IMR-90 (cell line): ENCODE results near the gene RYR2. TPM values are rescaled to one million over a fixed set of nuclear protein-coding genes. Genes with fewer than 3 reads are reported as not detected.

Source experiments
- ATAC-seq: fragments of 200-7000 bp; cut with Tn5 transposase; 2 replicates; pipeline ENCODE4 v1.9.1; 2020; ENCODE audit warnings: low read depth, mild to moderate bottlenecking, moderate library complexity
- BruUV-seq: library from RNA; stranded (reverse); fragments of 400-500 nt; replicated peaks from 2 replicates; lab custom pipeline; 2021; lab: Mats Ljungman, UMichigan
- CTCF ChIA-PET: fragments of 300-600 bp; formaldehyde crosslinking; extraction: SDS; loops from one replicate; lab custom pipeline; 2021; ENCODE audit warnings: antibody characterized with exemption; lab: Yijun Ruan, JAX
- POLR2A ChIA-PET: fragments of 300-600 bp; sonication (Branson Sonifier 250); formaldehyde crosslinking; loops from one replicate; lab custom pipeline; 2022; ENCODE audit warnings: antibody characterized with exemption; ENCODE audit not compliant: unreplicated experiment; lab: Charles Lee
- DNase-seq: peaks from one replicate; pipeline ENCODE4 v3.0.0; 2013
- H2AFZ ChIP-seq: replicated peaks from 2 replicates; pipeline ENCODE3; 2013; ENCODE audit warnings: low read length, mild to moderate bottlenecking; ENCODE audit not compliant: poor library complexity
- H2AK5ac ChIP-seq: 2 replicates; pipeline ENCODE4 v1.6.1; 2013; ENCODE audit warnings: low read depth, low read length, inconsistent platforms
- H2AK9ac ChIP-seq: replicated peaks from 2 replicates; pipeline ENCODE3; 2013; ENCODE audit warnings: mild to moderate bottlenecking, low read depth, low read length, moderate library complexity; ENCODE audit not compliant: poor library complexity
- H2BK120ac ChIP-seq: 2 replicates; pipeline ENCODE4 v1.6.1; 2013; ENCODE audit warnings: low read depth, low read length, inconsistent platforms
- H2BK15ac ChIP-seq: 3 replicates; pipeline ENCODE4 v1.6.1; 2013; ENCODE audit warnings: low read depth, low read length, inconsistent platforms
- H2BK20ac ChIP-seq: 2 replicates; pipeline ENCODE4 v1.6.1; 2013; ENCODE audit warnings: low read depth, mild to moderate bottlenecking, inconsistent platforms, low read length, moderate library complexity
- H2BK5ac ChIP-seq: 2 replicates; pipeline ENCODE4 v1.6.1; 2013; ENCODE audit warnings: mild to moderate bottlenecking, low read depth, low read length, inconsistent platforms; ENCODE audit not compliant: poor library complexity, severe bottlenecking
- H3K14ac ChIP-seq: replicated peaks from 2 replicates; pipeline ENCODE4 v1.6.1; 2013; ENCODE audit warnings: low read depth, low read length, inconsistent platforms
- H3K18ac ChIP-seq: 2 replicates; pipeline ENCODE4 v1.6.1; 2013; ENCODE audit warnings: low read depth, low read length, control low read depth
- H3K23ac ChIP-seq: 2 replicates; pipeline ENCODE4 v1.6.1; 2013; ENCODE audit warnings: low read depth, low read length, inconsistent platforms
- H3K27ac ChIP-seq: 2 replicates; pipeline ENCODE4 v1.5.1; 2013; ENCODE audit warnings: mild to moderate bottlenecking, control low read depth, low read length; ENCODE audit not compliant: insufficient read depth
- H3K27me3 ChIP-seq: 2 replicates; pipeline ENCODE4 v1.6.1; 2013; ENCODE audit warnings: low read length; ENCODE audit not compliant: control insufficient read depth, insufficient read depth
- H3K36me3 ChIP-seq: 2 replicates; pipeline ENCODE4 v1.6.1; 2013; ENCODE audit warnings: low read length, mixed read lengths; ENCODE audit not compliant: control insufficient read depth, insufficient read depth
- H3K4ac ChIP-seq: 2 replicates; pipeline ENCODE4 v1.6.1; 2013; ENCODE audit warnings: low read depth, low read length, inconsistent platforms
- H3K4me1 ChIP-seq: 2 replicates; pipeline ENCODE4 v1.6.1; 2013; ENCODE audit warnings: low read length, mixed read lengths; ENCODE audit not compliant: control insufficient read depth, insufficient read depth
- H3K4me2 ChIP-seq: 2 replicates; pipeline ENCODE4 v1.6.1; 2013; ENCODE audit warnings: low read depth, mild to moderate bottlenecking, control low read depth, low read length, moderate library complexity
- H3K4me3 ChIP-seq: 2 replicates; pipeline ENCODE4 v1.5.1; 2013; ENCODE audit warnings: low read depth, mild to moderate bottlenecking, control low read depth, low read length, moderate library complexity; ENCODE audit not compliant: insufficient read depth
- H3K56ac ChIP-seq: 2 replicates; pipeline ENCODE4 v1.6.1; 2013; ENCODE audit warnings: low read length, inconsistent platforms; ENCODE audit not compliant: insufficient read depth; ENCODE audit errors: extremely low read depth
- H3K79me1 ChIP-seq, 2 experiments: 2 replicates each; pipeline ENCODE4 v1.6.1; 2013; ENCODE audit warnings: low read length in 2 of 2, inconsistent platforms in 1 of 2, low read depth in 1 of 2
- H3K9ac ChIP-seq: 2 replicates; pipeline ENCODE4 v1.6.1; 2013; ENCODE audit warnings: low read depth, low read length, control low read depth
- H3K9me1 ChIP-seq: 2 replicates; pipeline ENCODE4 v1.6.1; 2013; ENCODE audit warnings: low read length, inconsistent platforms; ENCODE audit not compliant: insufficient read depth
- H3K9me3 ChIP-seq: 2 replicates; pipeline ENCODE4 v1.6.1; 2013; ENCODE audit warnings: low read length; ENCODE audit not compliant: control insufficient read depth, insufficient read depth
- H4K20me1 ChIP-seq: 2 replicates; pipeline ENCODE4 v1.6.1; 2013; ENCODE audit warnings: low read length, inconsistent platforms; ENCODE audit not compliant: insufficient read depth
- H4K5ac ChIP-seq: 2 replicates; pipeline ENCODE4 v1.6.1; 2013; ENCODE audit warnings: mild to moderate bottlenecking, low read depth, low read length, control low read depth
- H4K8ac ChIP-seq, 2 experiments: 2 replicates each; pipeline ENCODE4 v1.6.1; 2013; ENCODE audit warnings: low read depth in 2 of 2, low read length in 2 of 2, control low read depth in 1 of 2, inconsistent platforms in 1 of 2
- H4K91ac ChIP-seq: 2 replicates; pipeline ENCODE4 v1.6.1; 2013; ENCODE audit warnings: low read depth, low read length, inconsistent platforms; ENCODE audit not compliant: insufficient read depth
- BHLHE40 ChIP-seq: fragments of 150-350 bp; IDR thresholded peaks from 2 replicates; pipeline ENCODE4 v1.6.1; 2016; ENCODE audit warnings: mild to moderate bottlenecking, low read depth, low read length
- CEBPB ChIP-seq: IDR thresholded peaks from 2 replicates; pipeline ENCODE4 v1.6.1; 2012; ENCODE audit warnings: low read depth, low read length, improper control_type of control experiment
- CHD1 ChIP-seq: IDR thresholded peaks from 2 replicates; pipeline ENCODE4 v1.6.1; 2012; ENCODE audit warnings: low read depth, low read length, improper control_type of control experiment
- CTCF ChIP-seq: conservative IDR thresholded peaks from 2 replicates; pipeline ENCODE4 v1.5.1; 2012; ENCODE audit warnings: mild to moderate bottlenecking, low read depth, low read length, improper control_type of control experiment
- ELK1 ChIP-seq: fragments of 150-350 bp; IDR thresholded peaks from 2 replicates; pipeline ENCODE4 v1.6.1; 2016; ENCODE audit warnings: low read depth, mild to moderate bottlenecking, low read length, moderate library complexity, borderline replicate concordance
- FOS ChIP-seq: fragments of 150-350 bp; IDR thresholded peaks from 2 replicates; pipeline ENCODE4 v1.6.1; 2016; ENCODE audit warnings: low read depth, low read length
- MAFK ChIP-seq: IDR thresholded peaks from 2 replicates; pipeline ENCODE4 v1.6.1; 2012; ENCODE audit warnings: low read depth, low read length, improper control_type of control experiment
- MAZ ChIP-seq: IDR thresholded peaks from 2 replicates; pipeline ENCODE4 v1.6.1; 2012; ENCODE audit warnings: low read depth, mild to moderate bottlenecking, low read length, improper control_type of control experiment, moderate library complexity, borderline replicate concordance
- MXI1 ChIP-seq: IDR thresholded peaks from 2 replicates; pipeline ENCODE4 v1.6.1; 2012; ENCODE audit warnings: low read depth, mild to moderate bottlenecking, low read length, moderate library complexity, borderline replicate concordance
- NFE2L2 ChIP-seq: fragments of 150-350 bp; IDR thresholded peaks from 2 replicates; pipeline ENCODE4 v1.6.1; 2016; ENCODE audit warnings: low read depth, mild to moderate bottlenecking, low read length
- POLR2A ChIP-seq: IDR thresholded peaks from 2 replicates; pipeline ENCODE4 v1.6.1; 2012; ENCODE audit warnings: mild to moderate bottlenecking, low read depth, low read length
- RAD21 ChIP-seq: IDR thresholded peaks from 2 replicates; pipeline ENCODE4 v1.6.1; 2012; ENCODE audit warnings: low read length, improper control_type of control experiment
- RCOR1 ChIP-seq: IDR thresholded peaks from 2 replicates; pipeline ENCODE4 v1.6.1; 2012; ENCODE audit warnings: mild to moderate bottlenecking, low read length, improper control_type of control experiment; ENCODE audit not compliant: insufficient replicate concordance
- RFX5 ChIP-seq: IDR thresholded peaks from 2 replicates; pipeline ENCODE4 v1.8.0; 2012; ENCODE audit warnings: low read depth, mild to moderate bottlenecking, low read length, moderate library complexity
- SMC3 ChIP-seq: fragments of 150-350 bp; IDR thresholded peaks from 2 replicates; pipeline ENCODE4 v1.6.1; 2016; ENCODE audit warnings: low read depth, mild to moderate bottlenecking, antibody characterized with exemption, low read length, moderate library complexity
- USF2 ChIP-seq: fragments of 150-350 bp; IDR thresholded peaks from 2 replicates; pipeline ENCODE4 v1.6.1; 2017; ENCODE audit warnings: mild to moderate bottlenecking, antibody characterized with exemption, low read length, low read depth
- WGBS, 2 experiments: methylation state at CpG; one replicate each; pipeline versions ENCODE4 v1.1.5 to v1.1.7; 2013; ENCODE audit warnings: missing lambda C conversion rate in 2 of 2; ENCODE audit not compliant: insufficient read length in 1 of 2; ENCODE audit errors: extremely low coverage in 2 of 2; 5-methylcytosine and 5-hydroxymethylcytosine counted together
- dilution Hi-C: fragments of 300-500 bp; cut with HindIII; formaldehyde crosslinking; loops from one replicate; pipeline ENCODE4 v1.14.3; 2018; ENCODE audit warnings: low sequenced_read_pairs; ENCODE audit not compliant: unreplicated experiment
- in situ Hi-C: fragments of 300-500 bp; cut with MboI; formaldehyde crosslinking; loops from 3 replicates; pipeline ENCODE4 v1.14.3; 2019; ENCODE audit warnings: low sequenced_read_pairs, inconsistent platforms, mixed read lengths
- intact Hi-C: fragments of 100-400 bp; cut with micrococcal nuclease; formaldehyde crosslinking; loops from 2 replicates; pipeline ENCODE4 v1.10.0; 2022
- polyA plus RNA-seq, 3 experiments: library from polyadenylated mRNA; depleted of rRNA; stranded (reverse); fragments of >200 nt; gene quantifications; 2 replicates each; pipeline ENCODE4 v1.2.3, GENCODE V29; 2012; ENCODE audit warnings: low replicate concordance in 1 of 3
- total RNA-seq: library from RNA; depleted of rRNA; stranded (reverse); fragments of >200 nt; gene quantifications from 2 replicates; pipeline ENCODE4 v1.2.3, GENCODE V29; 2012

RYR2 gene
- total and polyA plus RNA-seq, 2 of the 4 experiments (the other 2 are of a cell fraction): not detected

GRCh38 chr1:237749122-237749521 is 707.1 kb downstream of the RYR2 start:
- H2BK15ac ChIP-seq: no peak overlapping the region
- intact Hi-C loops (no loop called here), in situ Hi-C loops (no loop called here), dilution Hi-C loops (no loop called here)
- peaks cover 2% of the 10 kb centered on the region; the same call in 1 of the 2 replicates for H3K9me3 ChIP-seq
- H3K27ac ChIP-seq: no peak overlapping the region
- WGBS, 2 experiments: no CpG with 5 or more reads among the region's 1 CpG
- H4K5ac ChIP-seq: no peak overlapping the region
- no peaks in the 10 kb centered on the region for H3K27me3 ChIP-seq
- H4K91ac ChIP-seq: no peak overlapping the region
- H2BK20ac ChIP-seq: no peak overlapping the region
- H3K56ac ChIP-seq: no peak overlapping the region
- H3K23ac ChIP-seq: no peak overlapping the region
- H3K4me2 ChIP-seq: no peak overlapping the region
- ATAC-seq: no peak
- ChIA-PET CTCF (no interaction called here), POLR2A (no interaction called here)
- H3K36me3 ChIP-seq: no peaks in the 10 kb centered on the region
- BruUV-seq: no TSS peak
- H4K20me1 ChIP-seq: no peaks in the 10 kb centered on the region
- no peak overlapping the region for H2AFZ ChIP-seq
- H2BK120ac ChIP-seq: no peak overlapping the region
- H3K18ac ChIP-seq: no peak overlapping the region
- H3K4me3 ChIP-seq: no peak overlapping the region
- no peak overlapping the region for H3K4ac ChIP-seq
- H3K9me1 ChIP-seq: no peaks in the 10 kb centered on the region
- no peak overlapping the region for H3K14ac ChIP-seq
- no peaks in the 10 kb centered on the region for H3K4me1 ChIP-seq
- no peak for TF ChIP-seq RFX5
- no peak for TF ChIP-seq MXI1
- TF ChIP-seq FOS: no peak
- no peak for TF ChIP-seq RAD21
- no peak for TF ChIP-seq USF2
- no peak for TF ChIP-seq CTCF
- TF ChIP-seq POLR2A: no peak
- no peak for TF ChIP-seq NFE2L2
- TF ChIP-seq RCOR1: no peak
- TF ChIP-seq BHLHE40: no peak
- TF ChIP-seq MAZ: no peak
- TF ChIP-seq SMC3: no peak
- no peak for TF ChIP-seq CHD1
- no peak for TF ChIP-seq MAFK
- TF ChIP-seq ELK1: no peak
- no peak for TF ChIP-seq CEBPB
- no peak overlapping the region for H2AK9ac ChIP-seq
- DNase-seq: no peak
- no peak overlapping the region for H2AK5ac ChIP-seq
- no peak overlapping the region for H2BK5ac ChIP-seq
- H3K79me1 ChIP-seq: no peaks in the 10 kb centered on the region
- no peak overlapping the region for H4K8ac ChIP-seq
- H3K9ac ChIP-seq: no peak overlapping the region
